ENCODE data around the gene SGMS2. TPM values are rescaled to one million over a fixed set of nuclear protein-coding genes. Genes with fewer than 3 reads are reported as not detected.

The SGMS2 gene
- total RNA-seq, 1 experiment from 2014 or later, result 0.72 TPM

- TF ChIP-seq, protein P1, sequence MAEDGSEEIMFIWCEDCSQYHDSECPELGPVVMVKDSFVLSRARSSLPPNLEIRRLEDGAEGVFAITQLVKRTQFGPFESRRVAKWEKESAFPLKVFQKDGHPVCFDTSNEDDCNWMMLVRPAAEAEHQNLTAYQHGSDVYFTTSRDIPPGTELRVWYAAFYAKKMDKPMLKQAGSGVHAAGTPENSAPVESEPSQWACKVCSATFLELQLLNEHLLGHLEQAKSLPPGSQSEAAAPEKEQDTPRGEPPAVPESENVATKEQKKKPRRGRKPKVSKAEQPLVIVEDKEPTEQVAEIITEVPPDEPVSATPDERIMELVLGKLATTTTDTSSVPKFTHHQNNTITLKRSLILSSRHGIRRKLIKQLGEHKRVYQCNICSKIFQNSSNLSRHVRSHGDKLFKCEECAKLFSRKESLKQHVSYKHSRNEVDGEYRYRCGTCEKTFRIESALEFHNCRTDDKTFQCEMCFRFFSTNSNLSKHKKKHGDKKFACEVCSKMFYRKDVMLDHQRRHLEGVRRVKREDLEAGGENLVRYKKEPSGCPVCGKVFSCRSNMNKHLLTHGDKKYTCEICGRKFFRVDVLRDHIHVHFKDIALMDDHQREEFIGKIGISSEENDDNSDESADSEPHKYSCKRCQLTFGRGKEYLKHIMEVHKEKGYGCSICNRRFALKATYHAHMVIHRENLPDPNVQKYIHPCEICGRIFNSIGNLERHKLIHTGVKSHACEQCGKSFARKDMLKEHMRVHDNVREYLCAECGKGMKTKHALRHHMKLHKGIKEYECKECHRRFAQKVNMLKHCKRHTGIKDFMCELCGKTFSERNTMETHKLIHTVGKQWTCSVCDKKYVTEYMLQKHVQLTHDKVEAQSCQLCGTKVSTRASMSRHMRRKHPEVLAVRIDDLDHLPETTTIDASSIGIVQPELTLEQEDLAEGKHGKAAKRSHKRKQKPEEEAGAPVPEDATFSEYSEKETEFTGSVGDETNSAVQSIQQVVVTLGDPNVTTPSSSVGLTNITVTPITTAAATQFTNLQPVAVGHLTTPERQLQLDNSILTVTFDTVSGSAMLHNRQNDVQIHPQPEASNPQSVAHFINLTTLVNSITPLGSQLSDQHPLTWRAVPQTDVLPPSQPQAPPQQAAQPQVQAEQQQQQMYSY (CRISPR knock-in tag; IDR thresholded peaks at IDR 0.05), result no peak
- TF ChIP-seq, protein P2, sequence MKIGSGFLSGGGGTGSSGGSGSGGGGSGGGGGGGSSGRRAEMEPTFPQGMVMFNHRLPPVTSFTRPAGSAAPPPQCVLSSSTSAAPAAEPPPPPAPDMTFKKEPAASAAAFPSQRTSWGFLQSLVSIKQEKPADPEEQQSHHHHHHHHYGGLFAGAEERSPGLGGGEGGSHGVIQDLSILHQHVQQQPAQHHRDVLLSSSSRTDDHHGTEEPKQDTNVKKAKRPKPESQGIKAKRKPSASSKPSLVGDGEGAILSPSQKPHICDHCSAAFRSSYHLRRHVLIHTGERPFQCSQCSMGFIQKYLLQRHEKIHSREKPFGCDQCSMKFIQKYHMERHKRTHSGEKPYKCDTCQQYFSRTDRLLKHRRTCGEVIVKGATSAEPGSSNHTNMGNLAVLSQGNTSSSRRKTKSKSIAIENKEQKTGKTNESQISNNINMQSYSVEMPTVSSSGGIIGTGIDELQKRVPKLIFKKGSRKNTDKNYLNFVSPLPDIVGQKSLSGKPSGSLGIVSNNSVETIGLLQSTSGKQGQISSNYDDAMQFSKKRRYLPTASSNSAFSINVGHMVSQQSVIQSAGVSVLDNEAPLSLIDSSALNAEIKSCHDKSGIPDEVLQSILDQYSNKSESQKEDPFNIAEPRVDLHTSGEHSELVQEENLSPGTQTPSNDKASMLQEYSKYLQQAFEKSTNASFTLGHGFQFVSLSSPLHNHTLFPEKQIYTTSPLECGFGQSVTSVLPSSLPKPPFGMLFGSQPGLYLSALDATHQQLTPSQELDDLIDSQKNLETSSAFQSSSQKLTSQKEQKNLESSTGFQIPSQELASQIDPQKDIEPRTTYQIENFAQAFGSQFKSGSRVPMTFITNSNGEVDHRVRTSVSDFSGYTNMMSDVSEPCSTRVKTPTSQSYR (CRISPR knock-in tag; IDR thresholded peaks at IDR 0.05), result no peak
- TF ChIP-seq ATF3 (CRISPR knock-in tag; conservative IDR thresholded peaks at IDR 0.05) (no peak), JAZF1 (CRISPR knock-in tag; IDR thresholded peaks at IDR 0.05) (no peak)
These were observed 114.6 kb downstream of the SGMS2 start (continued) for GRCh38 chr4:107939307-107939706.

GRCh38 chr4:107945809-107946208, 121.1 kb downstream of the SGMS2 start:
- H3K9me3 Mint-ChIP-seq, result no peaks in the 10 kb centered on the region
- H3K36me3 Mint-ChIP-seq, result peaks cover 5% of the 10 kb centered on the region; the same call in 1 of the 2 replicates
- ATAC-seq (no peak), DNase-seq (ENCODE audit: low spot score) (no peak)
- no peaks in the 10 kb centered on the region for H3K27me3 Mint-ChIP-seq (ENCODE audit: low read depth)
- POLR2A ChIA-PET, result no interaction called here
- CTCF ChIA-PET, result no interaction called here
- H3K4me3 Mint-ChIP-seq, result no peak overlapping the region
- H3K27ac Mint-ChIP-seq, result no peak overlapping the region
- no peaks in the 10 kb centered on the region for H3K4me1 Mint-ChIP-seq
- TF ChIP-seq FOXK1 (CRISPR knock-in tag; IDR thresholded peaks at IDR 0.05) (no peak), ELF4 (CRISPR knock-in tag; IDR thresholded peaks at IDR 0.05; ENCODE audit: low read depth) (no peak), CREM (CRISPR knock-in tag; IDR thresholded peaks at IDR 0.05) (no peak), ZNF121 (CRISPR knock-in tag; IDR thresholded peaks at IDR 0.05) (no peak), ZBTB21 (CRISPR knock-in tag; IDR thresholded peaks at IDR 0.05; ENCODE audit: borderline replicate concordance) (no peak), NR1H2 (CRISPR knock-in tag; IDR thresholded peaks at IDR 0.05) (no peak), ATF3 (CRISPR knock-in tag; conservative IDR thresholded peaks at IDR 0.05) (no peak), ZNF423 (CRISPR knock-in tag; IDR thresholded peaks at IDR 0.05) (no peak), ESRRA (CRISPR knock-in tag; IDR thresholded peaks at IDR 0.05; ENCODE audit: borderline replicate concordance) (no peak), SMAD3 (CRISPR knock-in tag; IDR thresholded peaks at IDR 0.05; ENCODE audit: borderline replicate concordance) (no peak), SP1 (CRISPR knock-in tag; conservative IDR thresholded peaks at IDR 0.05) (no peak), MAX (CRISPR knock-in tag; IDR thresholded peaks at IDR 0.05) (no peak), ETV6 (CRISPR knock-in tag; IDR thresholded peaks at IDR 0.05) (no peak)
- TF ChIP-seq, protein P3, sequence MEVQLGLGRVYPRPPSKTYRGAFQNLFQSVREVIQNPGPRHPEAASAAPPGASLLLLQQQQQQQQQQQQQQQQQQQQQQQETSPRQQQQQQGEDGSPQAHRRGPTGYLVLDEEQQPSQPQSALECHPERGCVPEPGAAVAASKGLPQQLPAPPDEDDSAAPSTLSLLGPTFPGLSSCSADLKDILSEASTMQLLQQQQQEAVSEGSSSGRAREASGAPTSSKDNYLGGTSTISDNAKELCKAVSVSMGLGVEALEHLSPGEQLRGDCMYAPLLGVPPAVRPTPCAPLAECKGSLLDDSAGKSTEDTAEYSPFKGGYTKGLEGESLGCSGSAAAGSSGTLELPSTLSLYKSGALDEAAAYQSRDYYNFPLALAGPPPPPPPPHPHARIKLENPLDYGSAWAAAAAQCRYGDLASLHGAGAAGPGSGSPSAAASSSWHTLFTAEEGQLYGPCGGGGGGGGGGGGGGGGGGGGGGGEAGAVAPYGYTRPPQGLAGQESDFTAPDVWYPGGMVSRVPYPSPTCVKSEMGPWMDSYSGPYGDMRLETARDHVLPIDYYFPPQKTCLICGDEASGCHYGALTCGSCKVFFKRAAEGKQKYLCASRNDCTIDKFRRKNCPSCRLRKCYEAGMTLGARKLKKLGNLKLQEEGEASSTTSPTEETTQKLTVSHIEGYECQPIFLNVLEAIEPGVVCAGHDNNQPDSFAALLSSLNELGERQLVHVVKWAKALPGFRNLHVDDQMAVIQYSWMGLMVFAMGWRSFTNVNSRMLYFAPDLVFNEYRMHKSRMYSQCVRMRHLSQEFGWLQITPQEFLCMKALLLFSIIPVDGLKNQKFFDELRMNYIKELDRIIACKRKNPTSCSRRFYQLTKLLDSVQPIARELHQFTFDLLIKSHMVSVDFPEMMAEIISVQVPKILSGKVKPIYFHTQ (CRISPR knock-in tag; IDR thresholded peaks at IDR 0.05), result no peak
- TF ChIP-seq, protein P4, sequence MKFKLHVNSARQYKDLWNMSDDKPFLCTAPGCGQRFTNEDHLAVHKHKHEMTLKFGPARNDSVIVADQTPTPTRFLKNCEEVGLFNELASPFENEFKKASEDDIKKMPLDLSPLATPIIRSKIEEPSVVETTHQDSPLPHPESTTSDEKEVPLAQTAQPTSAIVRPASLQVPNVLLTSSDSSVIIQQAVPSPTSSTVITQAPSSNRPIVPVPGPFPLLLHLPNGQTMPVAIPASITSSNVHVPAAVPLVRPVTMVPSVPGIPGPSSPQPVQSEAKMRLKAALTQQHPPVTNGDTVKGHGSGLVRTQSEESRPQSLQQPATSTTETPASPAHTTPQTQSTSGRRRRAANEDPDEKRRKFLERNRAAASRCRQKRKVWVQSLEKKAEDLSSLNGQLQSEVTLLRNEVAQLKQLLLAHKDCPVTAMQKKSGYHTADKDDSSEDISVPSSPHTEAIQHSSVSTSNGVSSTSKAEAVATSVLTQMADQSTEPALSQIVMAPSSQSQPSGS (CRISPR knock-in tag; IDR thresholded peaks at IDR 0.05; ENCODE audit: borderline replicate concordance, low read depth), result no peak
- TF ChIP-seq, protein P2 (CRISPR knock-in tag; IDR thresholded peaks at IDR 0.05), result no peak
